ENCODE data around the gene CLPX.
"Not testable (repeated sequence)": the region's sequence is repeated elsewhere in the genome, so short reads cannot be mapped to it uniquely, and the experiment has no call there.

The CLPX gene

GRCh38 chr15:65165875-65166274, 19.3 kb downstream of the CLPX start:
- no peak for DNase-seq

DNA sequence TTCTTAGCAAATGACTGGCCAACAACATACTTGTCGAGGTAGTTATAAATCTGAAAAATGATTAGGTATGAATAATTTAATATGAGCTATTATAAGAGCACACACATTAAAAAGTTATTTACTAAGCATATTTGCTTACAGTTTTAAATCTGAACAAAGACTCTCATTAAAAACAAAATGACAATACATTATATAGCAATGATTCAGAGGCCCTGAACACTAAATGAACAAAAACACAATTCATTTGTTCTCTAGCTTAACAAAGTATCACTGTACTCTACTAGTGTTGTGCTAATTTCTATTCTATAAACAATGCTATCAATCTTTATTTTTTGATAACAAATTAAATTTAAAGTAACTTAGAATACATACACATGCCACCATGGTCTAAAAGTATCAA, 21.0 kb downstream of the CLPX start:
- DNase-seq = no peak

GRCh38 chr15:65163041-65163440, 22.1 kb downstream of the CLPX start:
- no peak for DNase-seq

- no peak for DNase-seq
These were observed 28.4 kb downstream of the CLPX start for GRCh38 chr15:65156692-65157091.

- no peak for DNase-seq
These were observed 30.4 kb downstream of the CLPX start for GRCh38 chr15:65154720-65155119.

DNA sequence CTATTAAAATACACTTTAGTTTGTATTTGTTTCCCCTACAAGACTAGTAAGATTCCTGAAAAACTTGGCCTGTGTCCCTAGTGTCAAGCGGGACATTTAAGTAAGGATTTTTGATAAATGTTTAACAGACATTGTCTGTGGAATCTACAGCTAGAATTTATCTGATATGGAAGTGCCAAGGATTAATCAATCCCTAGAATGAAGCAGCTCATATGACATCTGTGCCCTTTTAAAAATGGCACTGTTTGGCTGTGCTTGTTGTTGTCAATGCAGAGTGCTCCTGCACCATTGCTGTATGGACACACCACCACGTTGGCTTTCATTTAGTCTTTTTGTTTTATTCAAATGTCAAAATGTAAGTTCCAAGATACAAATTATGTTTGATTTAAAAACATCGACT, 37.2 kb downstream of the CLPX start:
- no peak for DNase-seq

- no peak for DNase-seq
These were observed 38.7 kb downstream of the CLPX start for GRCh38 chr15:65146438-65146837.

- not testable (repeated sequence) for DNase-seq
These were observed 46.5 kb downstream of the CLPX start for GRCh38 chr15:65138631-65139030.

DNA sequence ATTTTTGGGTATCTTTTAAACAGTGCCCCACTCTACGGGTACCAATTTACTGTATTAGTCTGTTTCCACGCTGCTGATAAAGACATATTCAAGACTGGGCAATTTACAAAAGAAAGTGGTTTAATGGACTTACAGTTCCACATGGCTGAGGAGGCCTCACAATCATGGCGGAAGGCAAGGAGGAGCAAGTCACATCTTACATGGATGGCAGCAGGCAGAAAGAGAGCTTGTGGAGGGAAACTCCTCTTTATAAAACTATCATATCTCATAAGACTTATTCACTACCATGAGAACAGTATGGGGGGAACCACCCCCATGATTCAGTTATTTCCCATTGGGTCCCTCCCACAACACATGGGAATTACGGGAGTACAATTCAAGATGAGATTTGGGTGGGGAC, 47.2 kb downstream of the CLPX start:
- not testable (repeated sequence) for DNase-seq

DNA sequence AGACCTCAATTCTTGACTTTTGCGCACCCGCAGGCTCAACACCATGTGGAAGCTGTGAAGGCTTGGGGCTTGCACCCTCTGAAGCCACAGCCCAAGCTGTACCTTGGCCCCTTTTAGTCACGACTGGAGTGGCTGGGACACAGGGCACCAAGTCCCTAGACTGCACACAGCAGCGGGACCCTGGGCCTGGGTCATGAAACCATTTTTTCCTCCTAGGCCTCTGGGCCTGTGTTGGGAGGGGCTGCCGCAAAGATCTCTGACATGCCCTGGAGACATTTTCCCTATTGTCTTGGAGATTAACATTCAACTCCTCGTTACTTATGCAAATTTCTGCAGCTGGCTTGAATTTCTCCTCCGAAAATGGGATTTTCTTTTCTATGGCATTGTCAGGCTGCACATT, 48.1 kb downstream of the CLPX start:
- not testable (repeated sequence) for DNase-seq

DNA sequence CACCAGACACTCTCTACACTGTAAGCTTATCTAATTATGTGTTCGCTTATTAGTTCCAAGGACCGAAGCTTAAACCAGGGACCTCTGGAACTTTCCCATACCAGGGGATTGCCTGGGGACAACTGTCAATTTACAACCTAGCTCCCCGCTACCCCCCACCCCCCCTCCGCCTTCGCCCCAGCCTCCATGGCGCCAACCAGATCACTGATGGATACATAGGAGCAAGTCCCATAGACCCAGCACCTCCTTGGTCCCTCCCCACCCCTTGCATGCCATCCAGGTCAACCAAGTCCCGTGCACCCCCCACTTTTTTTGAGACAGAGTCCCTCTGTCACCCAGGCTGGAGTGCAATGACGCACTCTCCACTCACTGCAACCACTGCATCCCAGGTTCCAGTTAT, 50.6 kb downstream of the CLPX start:
- no peak for DNase-seq

DNA sequence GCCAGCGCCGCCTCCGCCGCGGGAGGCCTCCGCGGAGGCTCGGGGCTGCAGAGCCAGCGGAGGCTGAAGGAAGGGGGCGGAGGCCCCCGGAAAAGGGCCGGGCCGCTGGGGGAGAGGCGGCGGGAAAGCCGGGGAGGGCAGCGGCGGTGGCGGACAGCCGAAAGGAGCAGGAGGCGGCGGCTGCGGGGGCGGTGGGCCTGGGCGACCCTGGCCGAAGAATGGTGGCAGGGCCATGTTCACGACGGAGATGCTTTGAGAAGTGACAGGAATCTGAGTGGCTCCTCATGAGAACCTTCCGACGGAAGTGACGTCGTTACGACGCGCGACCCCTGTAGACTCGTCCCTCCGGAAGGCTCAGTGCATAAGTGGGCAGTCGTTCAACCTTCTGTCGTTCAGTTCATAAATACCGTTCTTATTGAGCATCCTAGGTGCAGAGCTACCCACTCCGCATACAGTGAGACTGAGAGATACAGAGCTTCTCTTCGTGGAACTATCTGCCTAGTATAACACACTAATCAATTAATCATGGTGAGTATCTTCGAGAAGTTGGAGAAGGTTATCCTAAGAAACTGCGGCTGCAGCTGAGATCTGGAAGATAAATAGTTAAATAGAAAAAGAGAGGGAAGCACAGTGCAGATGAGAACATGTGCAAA, 51.5 kb downstream of the CLPX start, which contains the start of gene PDCD7:
Gene PDCD7, minus strand, starts transcription at position 261 of the 653 bp plus-strand sequence. Its CDS starts 27 bp downstream, at position 234.
- DNase-seq = peak; percentile 95

DNA sequence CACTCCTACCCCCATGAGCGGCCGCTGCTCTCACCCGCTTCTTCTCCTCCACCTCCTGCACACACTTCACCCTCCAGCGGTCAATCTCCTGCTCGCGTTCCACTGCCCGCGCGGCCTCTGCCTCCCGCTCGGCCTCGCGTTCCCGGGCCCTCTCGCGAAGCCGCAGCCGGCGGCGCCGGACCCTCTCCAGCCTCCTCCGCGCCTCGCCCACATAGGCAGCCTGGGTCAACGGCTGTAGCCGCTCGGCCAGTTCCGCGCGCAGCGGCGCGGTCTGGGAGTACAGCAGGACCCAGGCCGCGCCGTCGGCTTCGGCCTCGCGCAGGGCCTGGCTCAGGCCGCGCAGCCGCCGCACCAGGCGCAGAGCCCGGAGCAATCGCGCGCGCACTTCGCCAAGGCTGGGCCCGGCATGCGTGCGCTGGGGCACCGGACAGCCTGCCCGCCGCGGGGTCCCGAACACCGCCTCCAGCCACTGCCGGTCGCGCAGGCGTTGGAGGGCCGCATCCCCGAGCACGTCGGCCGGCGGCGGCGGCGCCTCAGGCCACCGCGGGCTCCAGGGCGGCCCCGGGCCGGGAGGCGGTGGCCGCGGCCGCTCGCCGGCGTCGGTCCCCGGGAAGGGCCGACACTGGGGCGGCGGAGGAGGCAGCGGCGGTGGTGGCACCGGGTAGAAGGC, 52.1 kb downstream of the CLPX start:
- DNase-seq = peak; percentile 37

GRCh38 chr15:65130941-65131340, 54.2 kb downstream of the CLPX start:
- no peak for DNase-seq

DNA sequence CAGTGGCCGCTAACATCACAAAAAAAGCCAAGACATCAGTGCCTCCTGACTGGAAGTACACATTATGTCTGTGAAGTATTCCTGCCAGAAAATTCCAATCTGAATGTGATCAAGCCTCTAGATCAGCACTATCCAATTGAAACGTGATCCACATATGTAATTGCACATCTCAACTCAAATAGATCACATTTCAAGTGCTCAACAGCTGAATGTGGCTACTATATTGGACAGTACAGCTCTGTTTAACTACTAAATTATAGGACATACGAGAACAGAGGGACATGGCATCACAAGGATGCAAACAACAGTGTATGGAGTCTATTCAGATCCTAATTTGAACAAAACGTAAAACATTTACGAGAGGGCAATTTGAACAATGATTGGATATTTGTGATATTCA, 69.6 kb downstream of the CLPX start:
- DNase-seq = no peak

DNA sequence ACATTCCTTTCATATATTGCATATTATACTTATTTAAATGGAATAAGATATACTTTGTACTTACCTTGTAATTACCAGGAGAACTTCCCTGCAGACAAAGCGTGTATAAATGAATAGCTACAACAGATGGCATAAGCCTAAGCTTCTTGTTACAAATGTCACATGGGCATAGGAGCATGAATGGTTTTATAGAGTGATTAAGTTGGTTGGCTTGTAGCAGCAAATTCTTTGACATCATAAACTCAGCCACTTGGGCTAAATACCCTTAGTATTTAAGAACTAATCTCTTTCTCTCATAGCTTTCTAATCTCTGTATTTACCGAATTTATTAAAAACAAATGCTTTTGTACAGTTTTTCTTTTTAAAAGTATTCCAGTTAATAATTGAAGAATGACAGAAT, 70.1 kb downstream of the CLPX start, which contains the start of gene UBAP1L:
Gene UBAP1L, minus strand, starts transcription at position 115 of the 400 bp plus-strand sequence. CDS start 8,985 bp downstream, outside the sequence.
- DNase-seq = no peak

GRCh38 chr15:65110676-65111292, 74.4 kb downstream of the CLPX start:
- DNase-seq = no peak

DNA sequence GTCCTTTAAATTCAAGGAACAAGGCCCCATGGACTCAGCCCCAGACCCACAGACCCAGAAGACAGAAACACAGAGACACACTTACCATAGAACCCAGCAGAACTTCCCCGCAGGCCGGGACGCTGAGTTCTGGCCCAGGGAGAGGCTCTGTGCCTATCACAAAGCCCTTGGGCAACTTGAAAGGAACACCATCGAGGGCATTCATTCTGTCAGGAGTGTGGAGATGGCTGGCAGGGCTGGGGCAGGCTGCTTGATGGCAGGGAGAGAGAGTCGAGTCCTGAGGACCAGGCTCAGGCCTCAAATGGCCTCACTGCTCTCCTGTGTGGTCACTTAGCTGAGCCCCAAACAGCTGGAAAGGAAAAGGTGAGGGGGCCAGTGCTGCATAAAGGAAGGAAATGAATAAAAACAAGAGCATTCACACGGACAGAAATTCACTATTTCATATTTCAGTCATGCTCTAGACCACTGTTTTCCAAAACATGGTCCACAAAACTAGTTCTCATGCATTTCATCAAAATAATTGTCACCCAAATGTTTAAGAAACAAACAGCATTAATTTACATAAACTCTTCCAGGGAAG, 79.0 kb downstream of the CLPX start:
- no peak for DNase-seq

DNA sequence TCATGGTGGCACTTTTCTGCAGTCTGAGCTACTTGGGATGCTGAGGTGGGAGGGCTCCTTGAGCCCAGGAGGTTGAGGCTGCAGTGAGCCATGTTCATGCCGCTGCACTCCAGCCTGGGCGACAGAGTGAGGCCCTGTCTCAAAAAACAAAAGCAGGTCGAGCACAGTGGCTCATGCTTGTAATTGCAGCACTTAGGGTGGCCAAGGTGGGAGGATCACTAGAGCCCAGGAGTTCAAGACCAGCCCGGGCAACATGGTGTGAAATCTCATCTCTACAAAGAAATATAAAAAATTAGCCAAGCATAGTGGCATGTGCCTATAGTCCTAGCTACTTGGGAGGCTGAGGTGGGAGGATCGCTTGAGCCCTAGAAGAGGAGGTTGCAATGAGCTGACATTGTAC, 80.1 kb downstream of the CLPX start:
- DNase-seq = no peak

- DNase-seq = no peak
These were observed 82.2 kb downstream of the CLPX start for GRCh38 chr15:65102912-65103311.

- no peak for DNase-seq
These were observed 83.0 kb downstream of the CLPX start for GRCh38 chr15:65101891-65102708.

- DNase-seq = peak; percentile 86
These were observed 83.7 kb downstream of the CLPX start for GRCh38 chr15:65101411-65101890.

DNA sequence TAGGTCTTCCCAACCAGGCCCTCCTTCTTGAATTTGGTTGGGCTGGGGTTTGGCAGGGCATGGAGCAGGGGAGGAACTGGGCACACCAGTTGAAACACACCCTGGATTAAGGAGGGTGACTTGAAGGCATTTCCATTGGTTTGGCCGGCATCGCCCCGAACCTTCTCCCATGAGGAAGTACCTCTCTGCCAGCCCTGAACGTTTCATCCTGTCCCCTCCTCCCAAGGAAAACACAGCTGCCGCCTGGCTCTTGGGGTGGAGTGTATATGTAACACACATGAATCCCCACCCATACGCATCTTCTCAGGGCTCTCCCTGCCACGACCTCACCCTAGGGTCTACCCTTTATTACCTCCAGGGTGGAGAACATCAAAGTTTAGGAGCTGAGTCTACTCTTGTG, 84.7 kb downstream of the CLPX start:
- no peak for DNase-seq

All from femur (tissue), 1 donor.